Adipose tissue (tissue), 3 donors: Measurements from ENCODE around the gene DEK. TPM values are rescaled to one million over a fixed set of nuclear protein-coding genes. Genes with fewer than 3 reads are reported as not detected.
"Not testable (repeated sequence)": the region's sequence is repeated elsewhere in the genome, so short reads cannot be mapped to it uniquely, and the experiment has no call there.

Source experiments
- H3K27ac ChIP-seq: one replicate; pipeline ENCODE4 v1.5.1; 2013; ENCODE audit warnings: low read depth, low read length
- WGBS, 3 donors: extraction: QIAGEN DNeasy Blood & Tissue Kit; methylation state at CpG; one replicate each; pipeline ENCODE4 v1.1.7; 2013; 5-methylcytosine and 5-hydroxymethylcytosine counted together
- polyA plus RNA-seq, 3 donors: library from polyadenylated mRNA; stranded (reverse); fragments of 200-250 nt; gene quantifications; one replicate each; pipeline ENCODE4 v1.2.3, GENCODE V29; 2013
- donor health status: healthy with polysubstance abuse.
- donor health status: Bipolar disorder and iron deficiency.
- donor health status: healthy.

DEK gene
- polyA plus RNA-seq, 3 donors, result 16.1 to 53.3 (median 31.0) TPM

DNA sequence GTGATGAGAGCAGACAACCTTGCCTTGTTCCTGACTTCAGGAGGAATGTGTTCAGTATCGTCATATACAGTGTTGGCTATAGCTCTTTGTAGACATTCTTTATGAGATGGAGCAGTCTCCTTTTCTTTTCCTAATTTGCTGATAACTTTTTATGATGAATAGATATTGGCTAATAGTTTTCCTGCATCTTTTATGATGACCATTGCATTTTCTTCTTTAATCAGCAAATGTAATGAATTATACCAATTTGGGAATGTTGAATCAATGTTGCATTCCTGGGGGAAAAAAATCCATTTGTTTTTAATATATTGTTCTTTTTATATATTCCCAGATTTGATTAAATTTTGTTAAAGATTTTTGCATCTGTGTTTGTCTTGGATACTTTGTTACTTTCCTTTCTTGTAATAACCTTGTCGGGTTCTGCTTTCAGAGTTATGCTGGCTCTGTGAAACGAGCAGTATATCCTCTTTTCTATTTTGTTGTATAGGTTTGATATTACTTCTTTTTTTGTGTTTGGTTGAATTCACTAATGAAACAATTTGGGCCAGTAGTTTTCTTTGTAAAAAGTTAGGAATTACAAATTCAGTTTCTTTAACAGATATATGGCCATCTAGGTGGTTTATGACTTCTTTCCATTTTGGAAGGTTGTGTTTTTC is 85.2 kb downstream of the DEK start:
- WGBS, 3 donors, result 73 to 92% (median 77%) methylated on average over 3 of the region's 3 CpGs

DNA sequence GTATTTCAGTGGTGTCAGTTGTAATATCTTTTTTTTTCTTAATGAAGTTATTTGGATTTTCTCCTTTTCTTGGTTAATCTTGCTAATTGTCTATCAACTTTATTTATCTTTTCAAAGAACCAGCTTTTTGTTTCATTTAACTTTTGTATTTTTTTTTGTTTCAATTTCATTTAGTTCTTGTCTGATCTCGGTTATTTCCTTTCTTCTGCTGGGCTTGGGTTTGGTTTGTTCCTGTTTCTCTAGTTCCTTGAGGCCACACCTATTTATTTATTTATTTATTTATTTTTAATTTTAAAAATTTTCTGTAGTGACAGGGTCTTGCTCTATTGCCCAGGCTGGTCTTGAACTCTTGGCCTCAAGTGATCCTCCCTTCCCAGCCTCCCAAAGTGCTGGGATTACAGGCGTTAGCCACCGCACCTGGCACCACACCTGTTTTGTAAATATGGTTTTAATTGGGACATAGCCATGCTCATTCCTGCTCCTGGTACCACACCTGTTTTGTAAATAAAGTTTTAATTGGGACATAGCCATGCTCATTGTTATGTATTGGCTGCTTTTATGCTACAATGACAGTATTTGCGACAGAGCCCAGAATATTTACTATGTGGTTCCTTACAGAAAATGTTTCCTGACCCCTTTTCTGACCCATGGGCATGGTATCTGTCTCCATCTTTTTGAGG is 86.9 kb downstream of the DEK start:
- WGBS, 3 donors, result 79 to 96% (median 85%) methylated on average over 4 of the region's 4 CpGs
- no peak overlapping the region for H3K27ac ChIP-seq

More for the DNA sequence above, 85.2 kb downstream of the DEK start:
- no peak overlapping the region for H3K27ac ChIP-seq

DNA sequence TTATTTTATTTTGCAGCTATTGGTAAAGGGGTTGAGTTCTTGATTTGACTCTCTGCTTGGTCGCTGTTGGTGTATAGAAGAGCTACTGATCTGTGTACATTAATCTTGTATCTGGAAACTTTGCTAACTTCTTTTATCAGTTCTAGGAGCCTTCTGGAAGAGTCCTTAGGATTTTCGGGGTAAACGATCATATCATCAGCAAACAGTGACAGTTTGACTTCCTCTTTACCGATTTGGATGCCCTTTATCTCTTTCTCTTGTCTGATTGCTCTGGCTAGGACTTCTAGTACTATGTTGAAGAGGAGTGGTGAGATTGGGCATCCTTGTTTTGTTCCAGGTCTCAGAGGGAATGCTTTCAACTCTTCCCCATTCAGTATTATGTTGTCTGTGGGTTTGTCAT is 88.1 kb downstream of the DEK start:
- 69 to 80% (median 70%) methylated on average over 4 of the region's 4 CpGs for WGBS, 3 donors
- H3K27ac ChIP-seq, result not testable (repeated sequence)

Other genes starting within 250 kb of the DEK start
- gene NHLRC1, start 141.9 kb downstream of the DEK start, polyA plus RNA-seq, result 1 to 10 TPM in 2 of 3 donors, under 1 TPM in 1; 0.11 to 1.6 (median 1.5) TPM
- 10 to 100 TPM in 1 of 3 donors, 1 to 10 TPM in 2; 7.5 to 11.2 (median 8.0) TPM for gene TPMT, start 109.5 kb downstream of the DEK start, polyA plus RNA-seq
- gene KDM1B, start 109.1 kb downstream of the DEK start, polyA plus RNA-seq, result 1 to 10 TPM; 4.0 to 9.7 (median 4.9) TPM
- 10 to 100 TPM in 2 of 3 donors, 1 to 10 TPM in 1; 2.1 to 16.5 (median 12.7) TPM for gene RNF144B, start 122.8 kb upstream of the DEK start, polyA plus RNA-seq